Measurements from ENCODE around the gene ARHGAP10.

DNA sequence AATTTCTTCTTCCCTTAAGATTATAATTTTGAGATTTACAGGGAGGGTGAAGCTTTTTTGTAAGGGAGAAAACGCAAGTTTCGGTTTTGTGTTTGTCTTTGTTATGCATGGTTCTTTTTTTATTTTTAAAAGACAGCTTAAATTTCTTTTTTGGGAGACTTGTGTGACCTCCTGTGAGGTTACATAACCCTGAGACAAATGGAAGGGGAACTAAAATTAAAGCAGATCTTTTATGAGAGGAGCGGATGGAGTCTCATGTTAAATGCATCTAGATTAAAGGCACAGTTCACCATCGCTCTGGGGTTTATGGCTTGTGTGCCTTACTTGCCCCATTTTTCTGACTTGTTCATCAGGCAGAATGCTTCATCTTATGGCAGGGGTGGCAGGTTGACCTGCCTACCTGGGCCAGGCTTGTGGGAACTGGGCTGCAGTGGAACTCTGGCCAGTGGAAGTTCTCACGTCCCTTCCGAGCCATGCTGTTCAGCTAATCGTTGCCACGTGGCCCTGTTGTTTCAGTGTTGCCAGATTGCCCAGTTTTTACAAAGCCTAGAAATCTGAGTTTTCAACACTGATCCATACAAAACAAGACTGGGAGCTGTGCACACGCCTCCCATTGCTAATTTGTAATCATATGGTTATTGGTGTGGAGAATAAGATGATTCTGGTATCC lies 291.8 kb downstream of the ARHGAP10 start:
- TF ChIP-seq EP300 (IDR thresholded peaks at IDR 0.05) (no peak), POLR2A (IDR thresholded peaks at IDR 0.05) (no peak)
- TF ChIP-seq, protein P1, sequence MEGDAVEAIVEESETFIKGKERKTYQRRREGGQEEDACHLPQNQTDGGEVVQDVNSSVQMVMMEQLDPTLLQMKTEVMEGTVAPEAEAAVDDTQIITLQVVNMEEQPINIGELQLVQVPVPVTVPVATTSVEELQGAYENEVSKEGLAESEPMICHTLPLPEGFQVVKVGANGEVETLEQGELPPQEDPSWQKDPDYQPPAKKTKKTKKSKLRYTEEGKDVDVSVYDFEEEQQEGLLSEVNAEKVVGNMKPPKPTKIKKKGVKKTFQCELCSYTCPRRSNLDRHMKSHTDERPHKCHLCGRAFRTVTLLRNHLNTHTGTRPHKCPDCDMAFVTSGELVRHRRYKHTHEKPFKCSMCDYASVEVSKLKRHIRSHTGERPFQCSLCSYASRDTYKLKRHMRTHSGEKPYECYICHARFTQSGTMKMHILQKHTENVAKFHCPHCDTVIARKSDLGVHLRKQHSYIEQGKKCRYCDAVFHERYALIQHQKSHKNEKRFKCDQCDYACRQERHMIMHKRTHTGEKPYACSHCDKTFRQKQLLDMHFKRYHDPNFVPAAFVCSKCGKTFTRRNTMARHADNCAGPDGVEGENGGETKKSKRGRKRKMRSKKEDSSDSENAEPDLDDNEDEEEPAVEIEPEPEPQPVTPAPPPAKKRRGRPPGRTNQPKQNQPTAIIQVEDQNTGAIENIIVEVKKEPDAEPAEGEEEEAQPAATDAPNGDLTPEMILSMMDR (IDR thresholded peaks at IDR 0.05) = no peak
